Smooth muscle cell (in vitro differentiated cells): ENCODE data around the gene KIF26A. TPM values are rescaled to one million over a fixed set of nuclear protein-coding genes. Genes with fewer than 3 reads are reported as not detected.

ENCODE experiments used
- DNase-seq: peaks from one replicate; lab custom pipeline; 2025; ENCODE audit not compliant: unreplicated experiment; lab: John Stamatoyannopoulos, UW
- H2AFZ ChIP-seq: fragments of 200-600 bp; sonication (generic); 2 replicates; pipeline ENCODE4 v1.6.0; 2016; ENCODE audit warnings: antibody characterized with exemption, low read depth, mild to moderate bottlenecking
- H3F3A ChIP-seq: fragments of 200-600 bp; sonication (generic); 2 replicates; pipeline ENCODE4 v1.6.0; 2017; ENCODE audit warnings: antibody characterized with exemption, low read depth
- H3K27ac ChIP-seq: fragments of 200-600 bp; sonication (generic); 2 replicates; pipeline ENCODE4 v1.5.1; 2016; ENCODE audit warnings: low read depth, mild to moderate bottlenecking
- H3K27me3 ChIP-seq: fragments of 200-600 bp; sonication (generic); 2 replicates; pipeline ENCODE4 v1.6.1; 2016; ENCODE audit warnings: low read depth, mild to moderate bottlenecking
- H3K36me3 ChIP-seq: fragments of 200-600 bp; sonication (generic); 2 replicates; pipeline ENCODE4 v1.5.1; 2016; ENCODE audit warnings: low read depth
- H3K4me1 ChIP-seq: fragments of 200-600 bp; sonication (generic); 2 replicates; pipeline ENCODE4 v1.5.1; 2016; ENCODE audit warnings: low read depth
- H3K4me2 ChIP-seq: fragments of 200-600 bp; sonication (generic); 2 replicates; pipeline ENCODE4 v1.6.0; 2016; ENCODE audit warnings: mild to moderate bottlenecking
- H3K4me3 ChIP-seq: fragments of 200-600 bp; sonication (generic); 2 replicates; pipeline ENCODE4 v1.5.1; 2016; ENCODE audit warnings: mild to moderate bottlenecking
- H3K79me2 ChIP-seq: fragments of 200-600 bp; sonication (generic); 2 replicates; pipeline ENCODE4 v1.6.0; 2016; ENCODE audit warnings: low read depth, mild to moderate bottlenecking
- H3K9ac ChIP-seq: fragments of 200-600 bp; sonication (generic); 2 replicates; pipeline ENCODE4 v1.6.0; 2016; ENCODE audit warnings: low read depth
- H3K9me3 ChIP-seq: fragments of 200-600 bp; sonication (generic); replicated peaks from 2 replicates; pipeline ENCODE4 v1.5.1; 2016; ENCODE audit warnings: low read depth
- H4K20me1 ChIP-seq: fragments of 200-600 bp; sonication (generic); 2 replicates; pipeline ENCODE4 v1.6.0; 2016; ENCODE audit warnings: low read depth
- WGBS: methylation state at CpG from one replicate; pipeline ENCODE4 v1.1.7; 2016; ENCODE audit warnings: low lambda C conversion rate; 5-methylcytosine and 5-hydroxymethylcytosine counted together
- polyA plus RNA-seq: library from polyadenylated mRNA; unstranded; fragments of >200 nt; fragmentation: Nextera tagmentation; extraction: Ambion mirVana; gene quantifications from 2 replicates; pipeline ENCODE4 v1.2.1, GENCODE V29; 2016
- total RNA-seq: library from RNA; depleted of rRNA; stranded (reverse); fragments of >200 nt; gene quantifications from 2 replicates; pipeline ENCODE4 v1.2.3, GENCODE V29; 2014
- TF ChIP-seq, protein P1 (sequence below): fragments of 200-600 bp; sonication (generic); IDR thresholded peaks from 2 replicates; pipeline ENCODE4 v1.5.1; 2017; ENCODE audit warnings: borderline replicate concordance, mild to moderate bottlenecking, antibody characterized with exemption; ENCODE audit not compliant: insufficient read depth, poor library complexity, severe bottlenecking

The KIF26A gene
- total and polyA plus RNA-seq, 2 experiments from 2014 or later: 4.4 to 5.9 TPM

GRCh38 chr14:104115131-104115600 lies 23.2 kb upstream of the KIF26A start:
- no peaks in the 10 kb centered on the region for H3K36me3 ChIP-seq
- 92% methylated on average over 11 of the region's 11 CpGs for WGBS
- H3K4me1 ChIP-seq: no peaks in the 10 kb centered on the region
- no peaks in the 10 kb centered on the region for H3K79me2 ChIP-seq
- H3K27me3 ChIP-seq: peaks cover 43% of the 10 kb centered on the region
- H2AFZ ChIP-seq: no peak overlapping the region
- no peak overlapping the region for H3K4me3 ChIP-seq
- H4K20me1 ChIP-seq: no peaks in the 10 kb centered on the region
- H3K27ac ChIP-seq: no peak overlapping the region
- no peaks in the 10 kb centered on the region for H3F3A ChIP-seq
- H3K9me3 ChIP-seq: no peaks in the 10 kb centered on the region
- H3K4me2 ChIP-seq: no peak overlapping the region
- no peak for DNase-seq
- no peak overlapping the region for H3K9ac ChIP-seq
- TF ChIP-seq, protein P1, sequence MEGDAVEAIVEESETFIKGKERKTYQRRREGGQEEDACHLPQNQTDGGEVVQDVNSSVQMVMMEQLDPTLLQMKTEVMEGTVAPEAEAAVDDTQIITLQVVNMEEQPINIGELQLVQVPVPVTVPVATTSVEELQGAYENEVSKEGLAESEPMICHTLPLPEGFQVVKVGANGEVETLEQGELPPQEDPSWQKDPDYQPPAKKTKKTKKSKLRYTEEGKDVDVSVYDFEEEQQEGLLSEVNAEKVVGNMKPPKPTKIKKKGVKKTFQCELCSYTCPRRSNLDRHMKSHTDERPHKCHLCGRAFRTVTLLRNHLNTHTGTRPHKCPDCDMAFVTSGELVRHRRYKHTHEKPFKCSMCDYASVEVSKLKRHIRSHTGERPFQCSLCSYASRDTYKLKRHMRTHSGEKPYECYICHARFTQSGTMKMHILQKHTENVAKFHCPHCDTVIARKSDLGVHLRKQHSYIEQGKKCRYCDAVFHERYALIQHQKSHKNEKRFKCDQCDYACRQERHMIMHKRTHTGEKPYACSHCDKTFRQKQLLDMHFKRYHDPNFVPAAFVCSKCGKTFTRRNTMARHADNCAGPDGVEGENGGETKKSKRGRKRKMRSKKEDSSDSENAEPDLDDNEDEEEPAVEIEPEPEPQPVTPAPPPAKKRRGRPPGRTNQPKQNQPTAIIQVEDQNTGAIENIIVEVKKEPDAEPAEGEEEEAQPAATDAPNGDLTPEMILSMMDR: no peak

- no peak for DNase-seq
- peaks cover 43% of the 10 kb centered on the region for H3K27me3 ChIP-seq
- H3K4me2 ChIP-seq: peak overlapping the region; percentile 86
- H3K4me3 ChIP-seq: no peak overlapping the region
- no peak overlapping the region for H2AFZ ChIP-seq
- no peaks in the 10 kb centered on the region for H3F3A ChIP-seq
- no peaks in the 10 kb centered on the region for H4K20me1 ChIP-seq
- H3K36me3 ChIP-seq: no peaks in the 10 kb centered on the region
- H3K79me2 ChIP-seq: no peaks in the 10 kb centered on the region
- H3K9me3 ChIP-seq: no peaks in the 10 kb centered on the region
- WGBS: 92% methylated on average over 9 of the region's 9 CpGs
- no peaks in the 10 kb centered on the region for H3K4me1 ChIP-seq
- no peak overlapping the region for H3K9ac ChIP-seq
- H3K27ac ChIP-seq: peak overlapping the region; percentile 80
- TF ChIP-seq, protein P1: no peak
Measured at GRCh38 chr14:104115691-104116287, 22.6 kb upstream of the KIF26A start.

DNA sequence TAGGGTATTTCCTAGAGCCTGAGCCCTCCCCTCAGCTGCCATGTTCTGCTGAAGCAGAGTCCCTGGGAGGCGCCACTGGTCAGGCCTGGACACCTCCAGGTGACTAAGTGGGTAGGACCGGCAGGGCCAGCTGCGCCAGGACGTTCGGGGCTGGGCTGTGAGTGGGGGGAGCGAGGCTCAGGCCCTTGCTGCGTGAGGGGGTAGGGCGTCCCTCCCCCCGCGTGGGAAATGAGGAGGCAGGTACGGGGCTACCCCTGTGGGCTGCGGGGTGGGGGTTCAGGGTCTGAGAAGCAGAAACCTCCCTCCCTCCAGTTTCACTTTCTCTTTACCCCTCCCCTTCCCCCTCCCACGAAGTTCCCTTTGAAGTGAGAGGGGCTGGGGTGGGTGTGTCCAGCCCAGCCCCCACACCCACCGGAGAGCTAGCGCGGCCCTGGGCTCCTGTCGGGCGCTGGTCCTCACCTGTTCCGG lies 22.1 kb upstream of the KIF26A start:
- Histone ChIP-seq H3K27ac (peak overlapping the region; percentile 80), H3K36me3 (no peaks in the 10 kb centered on the region), H4K20me1 (no peaks in the 10 kb centered on the region), H3K27me3 (peaks cover 43% of the 10 kb centered on the region), H3K4me2 (peak overlapping the region; percentile 86), H3K9ac (peak overlapping the region; percentile 73), H3F3A (no peaks in the 10 kb centered on the region), H3K79me2 (no peaks in the 10 kb centered on the region), H3K4me1 (no peaks in the 10 kb centered on the region), H2AFZ (no peak overlapping the region), H3K4me3 (peak overlapping the region; percentile 54), H3K9me3 (no peaks in the 10 kb centered on the region)
- TF ChIP-seq, protein P1: no peak
- DNase-seq: no peak
- WGBS: 28% methylated on average over 14 of the region's 19 CpGs
